GM12872 (cell line): ENCODE results near the gene HIVEP2.

Source experiments
- CTCF ChIP-seq: IDR thresholded peaks from 3 replicates; pipeline ENCODE4 v1.5.1; 2011; ENCODE audit warnings: low read depth, mild to moderate bottlenecking, low read length, moderate library complexity; ENCODE audit not compliant: insufficient read depth

HIVEP2 gene

GRCh38 chr6:142914369-142914768 is 30.6 kb downstream of the HIVEP2 start:
- no peak for TF ChIP-seq CTCF

- TF ChIP-seq CTCF, result peak; percentile 42; the same call in 2 of the 3 replicates
Measured at GRCh38 chr6:142913511-142914047, 31.4 kb downstream of the HIVEP2 start.

GRCh38 chr6:142913036-142913510 is 31.9 kb downstream of the HIVEP2 start:
- no peak for TF ChIP-seq CTCF

GRCh38 chr6:142912125-142912524 is 32.9 kb downstream of the HIVEP2 start:
- TF ChIP-seq CTCF, result no peak

GRCh38 chr6:142911430-142911829 is 33.5 kb downstream of the HIVEP2 start:
- TF ChIP-seq CTCF, result no peak

GRCh38 chr6:142909686-142910085 is 35.3 kb downstream of the HIVEP2 start:
- TF ChIP-seq CTCF, result no peak

- no peak for TF ChIP-seq CTCF
Measured at GRCh38 chr6:142908235-142908634, 36.7 kb downstream of the HIVEP2 start.
